ENCODE data around the gene MBD3L3. TPM values are rescaled to one million over a fixed set of nuclear protein-coding genes. Genes with fewer than 3 reads are reported as not detected.

MBD3L3 gene
- total RNA-seq, 5 donors from 2014 or later (not counting 1 experiment from before 2014, with no cell fraction given), result not detected

DNA sequence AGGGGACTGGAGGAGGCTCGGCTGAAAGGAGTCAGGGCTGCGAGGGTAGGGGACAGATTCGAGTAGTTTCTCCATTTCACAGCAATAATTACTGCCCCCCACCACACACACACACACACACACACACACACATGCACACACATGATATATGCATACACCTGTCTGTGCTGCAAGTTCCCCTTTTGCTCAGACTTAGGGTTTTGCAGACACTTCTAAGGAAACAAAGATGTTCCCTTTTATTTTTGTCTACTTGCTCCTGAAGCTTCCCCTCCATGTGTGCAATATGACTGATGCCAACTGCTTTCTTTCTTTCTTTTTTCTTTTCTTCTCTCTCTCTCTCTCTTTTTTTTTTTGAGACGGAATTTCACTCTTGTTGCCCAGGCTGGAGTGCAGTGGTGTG lies 50.6 kb downstream of the MBD3L3 start:
- Mint-ChIP-seq H3K9me3 (no peaks in the 10 kb centered on the region), H3K27ac (no peak overlapping the region), H3K4me3 (no peak overlapping the region), H3K27me3 (no peaks in the 10 kb centered on the region), H3K36me3 (peaks cover 3% of the 10 kb centered on the region), H3K4me1 (peaks cover 43 to 54% (median 47%) of the 10 kb centered on the region in 3 donors)
- Histone ChIP-seq H3K36me3 (ENCODE audit: control insufficient read depth in 2 of 2, extremely low read depth in 1 of 2, insufficient read depth in 1 of 2, low read length in 1 of 2) (no peaks in the 10 kb centered on the region), H3K4me1 (ENCODE audit: control insufficient read depth in 1 of 2, extremely low read depth in 1 of 2, insufficient read depth in 2 of 2, low read length in 2 of 2) (peaks cover 14 to 26% of the 10 kb centered on the region in 2 experiments), H3K9me3 (no peaks in the 10 kb centered on the region), H3K4me3 (ENCODE audit: control insufficient read depth in 1 of 2, extremely low read depth in 1 of 2, low read length in 1 of 2) (no peak overlapping the region), H3K27ac (ENCODE audit: low read length) (no peak overlapping the region), H3K27me3 (replicated peaks in 1 of 2; ENCODE audit: control insufficient read depth in 2 of 2, extremely low read depth in 1 of 2, insufficient read depth in 2 of 2, low read length in 1 of 2) (no peaks in the 10 kb centered on the region)
- ChIA-PET POLR2A (no interaction called here), CTCF (interaction anchor here in 1 of 2 donors (0.7 kb wide), 1 partner anchor 144 kb away, joined by 9 read pairs; no protein-coding TSS in a partner anchor)
- 100% methylated on average over 1 of the region's 4 CpGs for WGBS (ENCODE audit: insufficient coverage)
- ATAC-seq (replicated peaks in 1 of 4) (no peak), DNase-seq (no peak)

Other genes starting within 250 kb of the MBD3L3 start
- gene ADGRE1, start 171.1 kb downstream of the MBD3L3 start, total RNA-seq, result 1 to 10 TPM; 3.4 to 9.7 (median 3.7) TPM
- not detected for gene MBD3L2B, start 37.2 kb downstream of the MBD3L3 start, total RNA-seq
- not detected for gene MBD3L5, start 28.1 kb downstream of the MBD3L3 start, total RNA-seq
- gene MBD3L4, start 18.5 kb downstream of the MBD3L3 start, total RNA-seq, result not detected
- gene MBD3L2, start 9.4 kb downstream of the MBD3L3 start, total RNA-seq, result not detected
- 10 to 100 TPM; 12.7 to 28.2 (median 24.6) TPM for gene ZNF557, start 11.0 kb upstream of the MBD3L3 start, total RNA-seq
- 1 to 10 TPM; 2.4 to 3.8 (median 2.6) TPM for gene INSR, start 235.7 kb upstream of the MBD3L3 start, total RNA-seq